ENCODE results near the gene UBR2.

DNA sequence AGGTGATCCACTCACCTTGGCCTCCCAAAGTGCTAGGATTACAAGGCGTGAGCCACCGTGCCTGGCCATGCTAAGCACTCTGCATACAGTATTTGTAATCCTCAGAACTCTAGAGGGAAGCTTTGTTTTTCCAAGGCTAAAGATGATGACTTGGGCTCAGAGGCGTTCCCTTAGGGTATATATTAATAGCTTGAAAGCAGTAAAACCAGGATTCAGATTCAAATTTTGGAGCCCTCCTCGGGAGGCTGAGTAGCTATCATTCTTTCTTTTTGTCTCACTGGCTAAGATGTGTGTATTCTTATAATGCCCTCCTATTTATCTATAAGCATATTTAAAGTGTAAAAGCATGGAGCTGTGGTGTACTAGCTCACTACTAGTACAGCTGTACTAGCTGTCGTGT is 90.0 kb downstream of the UBR2 start:
- TF ChIP-seq, protein P1, sequence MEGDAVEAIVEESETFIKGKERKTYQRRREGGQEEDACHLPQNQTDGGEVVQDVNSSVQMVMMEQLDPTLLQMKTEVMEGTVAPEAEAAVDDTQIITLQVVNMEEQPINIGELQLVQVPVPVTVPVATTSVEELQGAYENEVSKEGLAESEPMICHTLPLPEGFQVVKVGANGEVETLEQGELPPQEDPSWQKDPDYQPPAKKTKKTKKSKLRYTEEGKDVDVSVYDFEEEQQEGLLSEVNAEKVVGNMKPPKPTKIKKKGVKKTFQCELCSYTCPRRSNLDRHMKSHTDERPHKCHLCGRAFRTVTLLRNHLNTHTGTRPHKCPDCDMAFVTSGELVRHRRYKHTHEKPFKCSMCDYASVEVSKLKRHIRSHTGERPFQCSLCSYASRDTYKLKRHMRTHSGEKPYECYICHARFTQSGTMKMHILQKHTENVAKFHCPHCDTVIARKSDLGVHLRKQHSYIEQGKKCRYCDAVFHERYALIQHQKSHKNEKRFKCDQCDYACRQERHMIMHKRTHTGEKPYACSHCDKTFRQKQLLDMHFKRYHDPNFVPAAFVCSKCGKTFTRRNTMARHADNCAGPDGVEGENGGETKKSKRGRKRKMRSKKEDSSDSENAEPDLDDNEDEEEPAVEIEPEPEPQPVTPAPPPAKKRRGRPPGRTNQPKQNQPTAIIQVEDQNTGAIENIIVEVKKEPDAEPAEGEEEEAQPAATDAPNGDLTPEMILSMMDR (IDR thresholded peaks at IDR 0.05) = no peak
- TF ChIP-seq POLR2A (IDR thresholded peaks at IDR 0.05) = no peak

Measured in thyroid gland (tissue), 4 donors.